Measurements from ENCODE around the gene EDRF1.

The EDRF1 gene

DNA sequence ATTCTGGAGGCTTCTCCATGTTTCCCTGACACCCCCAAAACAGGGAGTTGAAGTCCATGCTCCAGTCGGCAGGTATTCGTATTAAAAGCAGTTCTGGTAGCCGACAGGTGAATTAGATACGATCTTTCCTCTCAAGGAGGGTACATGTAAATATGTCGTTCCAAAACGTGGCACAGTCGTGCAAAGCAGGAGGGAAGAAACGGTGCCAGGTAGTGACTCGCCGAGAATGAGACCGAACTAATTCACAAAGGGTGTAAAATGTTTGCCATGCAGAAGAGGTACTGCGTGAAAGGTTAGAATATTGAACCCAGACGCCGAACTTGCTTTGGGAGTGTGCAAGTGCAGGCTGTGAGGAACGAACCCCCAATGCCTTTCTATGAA is 483 bp downstream of the EDRF1 start:
- no peak for TF ChIP-seq POLR2A (IDR thresholded peaks at IDR 0.05; ENCODE audit: low read depth, low read length)
- DNase-seq (ENCODE audit: insufficient read length, low spot score) (no peak), FAIRE-seq (no peak)

GRCh38 chr10:125721035-125721434 is 1.5 kb downstream of the EDRF1 start:
- FAIRE-seq (no peak), DNase-seq (ENCODE audit: insufficient read length, low spot score) (no peak)
- TF ChIP-seq POLR2A (IDR thresholded peaks at IDR 0.05; ENCODE audit: low read depth, low read length), result no peak

DNA sequence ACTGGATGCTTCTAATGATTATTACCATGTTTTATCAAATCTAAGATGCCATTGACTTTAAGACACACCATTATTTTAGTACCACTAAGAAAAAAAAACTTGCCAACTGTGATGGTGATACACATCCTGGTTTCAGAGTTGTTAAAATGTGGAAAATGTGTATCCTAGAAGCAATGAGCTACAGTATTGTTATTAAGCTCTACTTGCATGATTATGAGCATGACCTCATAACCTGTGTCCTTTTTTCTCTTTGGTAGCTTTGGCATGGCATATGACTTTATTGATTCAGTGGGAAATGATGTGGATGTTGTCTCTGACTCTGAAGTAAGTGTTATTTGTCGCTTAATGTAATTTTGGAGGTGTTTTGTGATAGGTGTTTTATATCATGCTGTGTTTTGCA is 3.3 kb downstream of the EDRF1 start:
- DNase-seq (ENCODE audit: insufficient read length, low spot score), result no peak
- TF ChIP-seq POLR2A (IDR thresholded peaks at IDR 0.05; ENCODE audit: low read depth, low read length), result no peak
- FAIRE-seq, result no peak

DNA sequence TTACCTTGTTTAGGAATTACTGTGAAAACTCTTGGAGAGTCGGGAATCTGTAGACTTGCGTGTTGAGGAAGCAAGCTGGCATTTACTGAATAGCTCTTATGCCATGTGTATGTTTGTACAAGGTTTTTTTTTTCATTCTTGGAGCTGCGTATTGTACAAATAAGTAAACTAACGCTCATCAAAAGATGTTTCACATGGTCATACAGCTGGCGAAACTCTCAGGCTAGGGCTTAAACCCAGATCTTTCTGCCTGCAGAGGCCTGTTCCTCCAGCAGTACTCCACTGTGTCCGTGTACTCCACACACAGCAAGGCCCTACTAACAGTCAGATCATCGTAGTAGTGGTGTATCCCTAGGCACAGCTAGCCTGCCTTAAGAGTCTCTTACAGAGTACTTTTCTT is 7.4 kb downstream of the EDRF1 start:
- DNase-seq (ENCODE audit: insufficient read length, low spot score), result no peak
- FAIRE-seq, result no peak
- no peak for TF ChIP-seq POLR2A (IDR thresholded peaks at IDR 0.05; ENCODE audit: low read depth, low read length)

GRCh38 chr10:125727436-125727835 is 7.9 kb downstream of the EDRF1 start:
- DNase-seq (ENCODE audit: insufficient read length, low spot score), result no peak
- no peak for TF ChIP-seq POLR2A (IDR thresholded peaks at IDR 0.05; ENCODE audit: low read depth, low read length)
- no peak for FAIRE-seq

DNA sequence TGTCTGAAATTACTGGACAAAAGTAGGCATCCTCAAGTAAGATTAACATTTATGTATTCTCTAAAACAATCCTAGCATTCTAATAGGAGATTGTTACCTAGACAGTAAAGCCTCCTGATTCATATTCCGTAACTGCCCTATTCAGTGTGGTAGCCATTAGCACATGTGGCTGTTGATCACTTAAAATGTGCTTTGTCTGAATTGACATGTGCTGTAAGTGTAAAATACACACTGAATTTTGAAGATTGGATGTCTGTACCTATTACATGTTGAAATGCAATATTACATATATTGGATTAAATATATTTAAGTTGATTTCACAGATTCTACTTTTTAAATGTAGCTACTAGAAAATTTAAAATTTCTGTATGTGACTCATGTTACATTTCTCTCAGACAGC is 14.6 kb downstream of the EDRF1 start:
- FAIRE-seq (no peak), DNase-seq (ENCODE audit: insufficient read length, low spot score) (no peak)
- no peak for TF ChIP-seq POLR2A (IDR thresholded peaks at IDR 0.05; ENCODE audit: low read depth, low read length)

GRCh38 chr10:125734823-125735222 is 15.3 kb downstream of the EDRF1 start:
- FAIRE-seq, result no peak
- no peak for TF ChIP-seq POLR2A (IDR thresholded peaks at IDR 0.05; ENCODE audit: low read depth, low read length)
- no peak for DNase-seq (ENCODE audit: insufficient read length, low spot score)

- TF ChIP-seq POLR2A (IDR thresholded peaks at IDR 0.05; ENCODE audit: low read depth, low read length), result no peak
- no peak for FAIRE-seq
- DNase-seq (ENCODE audit: insufficient read length, low spot score), result no peak
Measured at GRCh38 chr10:125738206-125738605, 18.7 kb downstream of the EDRF1 start.

DNA sequence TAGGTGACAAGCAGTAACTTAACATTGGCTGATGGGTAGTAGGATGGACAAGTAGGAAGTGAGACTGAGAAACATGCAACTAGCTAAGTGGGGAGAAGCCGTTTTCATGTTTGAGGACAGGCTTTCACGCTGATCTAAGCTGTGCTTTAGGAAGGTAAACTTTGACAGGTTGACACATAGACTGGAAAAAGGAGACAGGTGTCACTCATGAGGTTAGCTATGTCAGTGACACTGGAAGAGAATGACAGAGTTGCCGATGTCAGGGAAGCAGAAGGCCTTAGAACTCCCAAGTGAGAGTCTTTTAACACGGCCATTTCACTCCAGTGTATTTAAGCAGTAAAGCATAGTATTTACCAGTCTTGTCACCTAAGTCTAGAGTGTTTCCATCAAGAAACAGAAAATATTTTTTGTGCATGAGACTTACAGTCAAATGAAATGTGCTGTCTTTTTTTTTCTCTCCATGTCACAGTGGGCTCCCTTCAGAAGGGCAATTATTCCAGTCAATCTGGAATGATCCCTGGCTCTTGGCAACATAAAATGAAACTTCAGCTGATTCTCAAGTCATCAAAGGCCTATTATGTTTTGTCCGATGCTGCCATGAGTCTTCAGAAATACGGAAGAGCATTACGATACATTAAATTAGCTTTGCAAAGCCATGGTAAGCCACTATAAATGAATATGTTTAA is 20.6 kb downstream of the EDRF1 start:
- no peak for TF ChIP-seq POLR2A (IDR thresholded peaks at IDR 0.05; ENCODE audit: low read depth, low read length)
- DNase-seq (ENCODE audit: insufficient read length, low spot score) (no peak), FAIRE-seq (no peak)

DNA sequence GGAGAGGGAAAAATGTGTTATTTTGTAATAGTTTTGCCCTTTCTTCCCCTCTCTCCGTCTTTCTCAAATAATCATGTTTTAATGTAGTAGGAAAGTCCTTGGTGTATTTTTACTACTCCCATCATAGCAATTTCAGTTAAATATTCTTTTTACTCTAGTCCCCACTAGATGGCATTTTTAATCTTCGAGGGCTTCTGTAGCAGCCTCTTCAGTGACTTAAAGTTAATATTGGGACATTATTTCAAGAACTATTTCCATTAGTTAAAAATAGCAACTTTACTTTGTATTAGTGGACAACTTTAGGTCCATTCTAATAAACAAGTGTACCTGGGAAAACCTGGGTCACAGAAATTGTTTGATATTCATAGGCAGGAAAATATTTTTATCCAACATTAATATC is 23.0 kb downstream of the EDRF1 start:
- no peak for DNase-seq (ENCODE audit: insufficient read length, low spot score)
- TF ChIP-seq POLR2A (IDR thresholded peaks at IDR 0.05; ENCODE audit: low read depth, low read length), result no peak
- no peak for FAIRE-seq

DNA sequence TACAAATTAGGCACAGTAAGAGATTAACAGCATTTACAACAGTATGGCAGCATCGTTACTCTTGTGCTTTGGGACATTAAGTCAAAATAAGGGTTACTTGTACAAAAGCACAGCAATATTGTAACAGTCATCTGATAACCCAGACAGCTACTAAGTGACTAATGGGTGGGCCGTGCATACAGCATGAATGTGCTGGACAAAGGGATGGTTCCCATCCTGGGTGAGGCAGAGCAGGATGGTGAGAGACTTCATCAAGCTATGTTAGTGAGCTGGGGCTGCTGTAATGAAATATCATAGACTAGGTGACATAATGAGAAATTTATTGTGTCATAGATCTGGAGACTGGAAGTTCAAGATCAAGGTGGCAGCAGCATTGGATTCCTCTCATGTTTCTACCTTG is 25.4 kb downstream of the EDRF1 start:
- FAIRE-seq, result no peak

DNA sequence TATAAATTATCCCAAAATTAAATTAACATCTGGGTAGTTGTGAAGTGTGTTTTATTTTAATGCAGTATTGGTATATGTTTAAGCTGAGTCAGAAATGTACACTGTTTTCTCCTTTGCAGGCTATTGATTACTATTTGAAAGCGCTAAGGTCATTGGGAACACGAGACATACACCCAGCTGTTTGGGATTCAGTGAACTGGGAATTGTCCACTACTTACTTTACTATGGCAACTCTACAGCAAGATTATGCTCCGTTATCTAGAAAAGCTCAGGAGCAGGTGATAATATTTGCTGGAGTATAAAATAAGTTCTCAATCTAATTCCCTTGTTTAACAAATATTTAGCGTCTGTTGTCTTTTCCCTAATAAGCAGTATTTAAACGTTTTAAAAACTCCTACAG is 27.9 kb downstream of the EDRF1 start:
- no peak for DNase-seq (ENCODE audit: insufficient read length, low spot score)
- FAIRE-seq, result no peak
- TF ChIP-seq POLR2A (IDR thresholded peaks at IDR 0.05; ENCODE audit: low read depth, low read length), result no peak

More for the DNA sequence above, 25.4 kb downstream of the EDRF1 start:
- no peak for TF ChIP-seq POLR2A (IDR thresholded peaks at IDR 0.05; ENCODE audit: low read depth, low read length)
- no peak for DNase-seq (ENCODE audit: insufficient read length, low spot score)

GRCh38 chr10:125756196-125756595 is 36.7 kb downstream of the EDRF1 start:
- DNase-seq (ENCODE audit: insufficient read length, low spot score), result no peak
- no peak for TF ChIP-seq POLR2A (IDR thresholded peaks at IDR 0.05; ENCODE audit: low read depth, low read length)
- no peak for FAIRE-seq

DNA sequence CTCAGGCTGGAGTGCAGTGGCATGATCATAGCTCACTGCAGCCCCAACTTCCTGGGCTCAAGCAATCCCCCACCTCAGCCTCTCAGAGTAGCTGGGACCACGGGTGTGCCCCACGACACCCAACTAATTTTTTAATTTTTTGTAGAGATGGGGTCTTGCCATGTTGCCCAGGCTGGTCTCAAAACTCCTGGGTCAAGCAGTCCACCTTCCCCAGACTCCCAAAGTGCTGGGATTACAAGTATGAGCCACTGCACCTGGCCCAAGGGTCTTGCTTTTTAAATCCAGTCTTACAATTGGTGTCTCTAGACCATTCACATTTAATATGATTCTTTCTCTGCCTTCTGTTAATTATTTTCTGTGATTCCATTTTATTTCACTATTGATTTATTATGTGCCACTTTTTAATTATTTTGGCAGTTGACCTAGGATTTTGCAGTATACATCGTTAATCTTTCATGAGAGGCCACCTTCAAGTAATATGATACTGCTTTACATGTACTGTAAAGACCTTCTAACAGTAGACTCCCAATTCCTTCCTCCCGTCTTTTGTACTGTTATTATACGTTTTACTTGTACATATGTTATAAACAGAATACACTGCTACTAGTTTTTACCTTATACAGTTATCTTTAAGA is 37.5 kb downstream of the EDRF1 start:
- TF ChIP-seq POLR2A (IDR thresholded peaks at IDR 0.05; ENCODE audit: low read depth, low read length), result no peak
- FAIRE-seq (no peak), DNase-seq (ENCODE audit: insufficient read length, low spot score) (no peak)

GRCh38 chr10:125757742-125758141 is 38.2 kb downstream of the EDRF1 start:
- DNase-seq (ENCODE audit: insufficient read length, low spot score) (no peak), FAIRE-seq (no peak)
- TF ChIP-seq POLR2A (IDR thresholded peaks at IDR 0.05; ENCODE audit: low read depth, low read length), result no peak
